H7 (cell line): ENCODE data around the gene CD70. TPM values are rescaled to one million over a fixed set of nuclear protein-coding genes. Genes with fewer than 3 reads are reported as not detected.
"Not testable (repeated sequence)": the region's sequence is repeated elsewhere in the genome, so short reads cannot be mapped to it uniquely, and the experiment has no call there.

Source experiments
- DNase-seq: peaks from one replicate; pipeline ENCODE4 v3.0.0; 2012
- H3K27me3 ChIP-seq: 2 replicates; pipeline ENCODE4 v1.6.0; 2011; ENCODE audit warnings: mild to moderate bottlenecking, low read length; ENCODE audit not compliant: control insufficient read depth, insufficient read depth
- H3K36me3 ChIP-seq: replicated peaks from 2 replicates; pipeline ENCODE4 v1.5.1; 2011; ENCODE audit warnings: low read length; ENCODE audit not compliant: control insufficient read depth, insufficient read depth
- H3K4me3 ChIP-seq: 2 replicates; pipeline ENCODE4 v1.5.1; 2011; ENCODE audit warnings: low read depth, mild to moderate bottlenecking, control low read depth, low read length, moderate library complexity; ENCODE audit not compliant: insufficient read depth
- total RNA-seq: library from RNA; depleted of rRNA; stranded (reverse); fragments of >200 nt; shearing (Covaris generic); gene quantifications from 2 replicates; pipeline ENCODE4 v1.2.3, GENCODE V29; 2014

CD70 gene
- total RNA-seq, 1 experiment from 2014 or later, result 3.6 TPM

DNA sequence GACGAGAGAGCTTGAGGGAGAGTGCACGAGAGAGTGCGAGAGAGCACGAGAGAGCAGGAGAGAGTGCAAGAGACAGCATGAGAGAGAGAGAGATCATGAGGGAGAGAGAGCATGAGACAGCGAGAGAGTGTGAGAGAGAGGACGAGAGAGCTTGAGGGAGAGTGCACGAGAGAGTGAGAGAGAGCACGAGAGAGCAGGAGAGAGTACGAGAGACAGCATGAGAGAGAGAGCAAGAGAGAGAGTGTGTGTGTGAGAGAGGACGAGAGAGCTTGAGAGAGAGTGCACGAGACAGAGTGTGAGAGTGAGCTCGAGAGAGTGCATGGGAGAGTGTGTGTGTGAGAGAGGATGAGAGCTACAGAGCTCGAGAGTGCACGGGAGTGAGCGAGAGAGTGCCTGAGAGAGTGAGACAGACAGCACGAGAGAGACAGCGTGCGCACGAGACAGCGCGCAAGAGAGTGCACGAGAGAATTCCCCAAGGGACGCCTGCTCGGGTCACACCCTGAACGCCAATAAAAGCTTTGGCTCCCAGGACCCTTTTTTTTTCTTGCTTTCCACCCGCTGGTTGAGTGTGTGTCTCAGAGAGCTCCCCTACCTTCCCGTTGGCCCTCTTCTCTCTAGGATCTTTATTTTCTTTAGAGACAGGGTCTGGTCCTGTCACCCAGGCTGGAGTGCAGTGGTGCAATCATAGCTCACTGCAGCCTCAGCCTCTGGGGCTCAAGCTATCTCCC is 3.7 kb downstream of the CD70 start:
- H3K4me3 ChIP-seq, result peak overlapping the region; percentile 31
- peak; percentile 64 for DNase-seq
- H3K36me3 ChIP-seq, result no peaks in the 10 kb centered on the region
- H3K27me3 ChIP-seq, result peaks cover 69% of the 10 kb centered on the region

- H3K36me3 ChIP-seq, result no peaks in the 10 kb centered on the region
- no peak for DNase-seq
- peak overlapping the region; percentile 31 for H3K4me3 ChIP-seq
- H3K27me3 ChIP-seq, result peaks cover 66% of the 10 kb centered on the region
Measured at GRCh38 chr19:6586726-6587092, 4.2 kb downstream of the CD70 start.

DNA sequence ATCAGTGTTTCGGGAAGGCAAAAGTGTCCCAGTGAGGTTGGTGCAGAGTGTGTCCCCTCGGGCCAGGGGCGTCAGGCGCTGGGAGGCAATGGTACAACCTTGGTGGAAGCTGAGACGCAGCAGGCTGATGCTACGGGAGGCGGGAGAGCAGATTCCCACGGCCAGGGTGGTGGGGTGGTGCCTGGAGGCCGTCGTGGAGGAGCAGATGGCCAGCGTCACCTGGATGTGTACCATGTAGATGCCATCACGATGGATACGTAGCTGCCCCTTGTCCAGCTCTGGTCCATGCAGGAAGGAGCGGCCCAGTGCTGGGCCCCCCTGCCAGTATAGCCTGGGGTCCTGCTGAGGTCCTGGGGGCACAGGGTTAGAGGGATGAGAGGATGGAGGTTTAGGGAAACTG is 4.9 kb downstream of the CD70 start:
- H3K27me3 ChIP-seq, result peaks cover 59% of the 10 kb centered on the region
- peak; percentile 39 for DNase-seq
- H3K36me3 ChIP-seq, result no peaks in the 10 kb centered on the region
- H3K4me3 ChIP-seq, result no peak overlapping the region

DNA sequence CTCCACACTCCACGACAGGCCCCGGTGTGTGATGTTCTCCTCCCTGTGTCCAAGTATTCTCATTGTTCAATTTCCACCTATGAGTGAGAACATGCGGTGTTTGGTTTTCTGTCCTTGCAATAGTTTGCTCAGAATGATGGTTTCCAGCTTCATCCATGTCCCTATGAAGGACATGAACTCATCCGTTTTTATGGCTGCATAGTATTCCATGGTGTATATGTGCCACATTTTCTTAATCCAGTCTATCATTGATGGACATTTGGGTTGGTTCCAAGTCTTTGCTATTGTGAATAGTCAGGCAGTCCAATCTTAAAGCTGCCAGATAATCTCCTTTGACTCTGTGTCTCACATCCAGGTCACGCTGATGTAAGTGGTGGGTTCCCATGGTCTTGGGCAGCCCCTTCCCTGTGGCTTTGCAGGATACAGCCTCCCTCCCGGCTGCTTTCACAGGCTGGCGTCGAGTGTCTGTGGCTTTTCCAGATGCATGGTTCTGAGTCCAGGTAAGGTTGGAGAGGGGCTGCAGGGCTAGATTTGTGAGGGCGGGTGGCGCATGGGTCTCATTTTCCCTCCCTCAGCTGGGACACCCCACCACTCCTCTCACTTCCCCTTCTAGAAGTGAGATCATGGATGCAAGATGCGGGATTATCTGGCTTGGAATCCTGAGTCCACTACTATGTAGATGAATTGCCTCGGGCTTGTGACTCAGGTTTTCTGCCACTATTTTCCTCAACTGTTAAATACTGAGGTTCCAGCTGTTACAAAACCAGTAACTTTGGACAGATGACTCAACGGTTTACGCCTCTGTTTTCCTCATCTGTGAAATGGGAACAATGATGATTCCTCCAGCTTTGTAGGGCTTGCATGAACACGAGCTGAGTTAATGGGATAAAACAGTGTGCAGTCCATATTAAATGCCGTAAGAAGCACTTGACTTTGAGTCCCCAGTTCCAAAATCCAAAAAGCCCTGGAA is 8.2 kb downstream of the CD70 start:
- DNase-seq, H3K4me3 ChIP-seq, H3K36me3 ChIP-seq: not testable (repeated sequence)
- peaks cover 27% of the 10 kb centered on the region for H3K27me3 ChIP-seq

DNA sequence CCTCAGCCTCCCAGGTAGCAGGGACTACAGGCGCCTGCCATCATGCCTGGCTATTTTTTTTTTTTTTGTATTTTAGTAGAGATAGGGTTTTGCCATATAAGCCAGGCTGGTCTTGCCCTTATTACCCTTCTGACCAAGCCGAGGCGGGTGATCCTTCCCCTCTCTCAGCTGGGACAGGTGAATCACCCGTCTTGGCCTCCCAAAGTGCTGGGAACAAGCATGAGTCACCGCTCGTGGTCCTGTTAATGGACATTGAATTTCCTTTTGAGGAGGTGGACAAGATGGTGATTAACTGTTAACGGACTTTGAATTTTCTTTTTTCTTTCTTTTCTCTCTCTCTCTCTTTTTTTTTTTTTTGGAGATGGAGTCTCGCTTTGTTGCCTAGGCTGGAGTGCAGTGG is 10.6 kb downstream of the CD70 start:
- Histone ChIP-seq H3K4me3 (no peak overlapping the region), H3K36me3 (no peaks in the 10 kb centered on the region), H3K27me3 (peaks cover 6% of the 10 kb centered on the region)
- no peak for DNase-seq

DNA sequence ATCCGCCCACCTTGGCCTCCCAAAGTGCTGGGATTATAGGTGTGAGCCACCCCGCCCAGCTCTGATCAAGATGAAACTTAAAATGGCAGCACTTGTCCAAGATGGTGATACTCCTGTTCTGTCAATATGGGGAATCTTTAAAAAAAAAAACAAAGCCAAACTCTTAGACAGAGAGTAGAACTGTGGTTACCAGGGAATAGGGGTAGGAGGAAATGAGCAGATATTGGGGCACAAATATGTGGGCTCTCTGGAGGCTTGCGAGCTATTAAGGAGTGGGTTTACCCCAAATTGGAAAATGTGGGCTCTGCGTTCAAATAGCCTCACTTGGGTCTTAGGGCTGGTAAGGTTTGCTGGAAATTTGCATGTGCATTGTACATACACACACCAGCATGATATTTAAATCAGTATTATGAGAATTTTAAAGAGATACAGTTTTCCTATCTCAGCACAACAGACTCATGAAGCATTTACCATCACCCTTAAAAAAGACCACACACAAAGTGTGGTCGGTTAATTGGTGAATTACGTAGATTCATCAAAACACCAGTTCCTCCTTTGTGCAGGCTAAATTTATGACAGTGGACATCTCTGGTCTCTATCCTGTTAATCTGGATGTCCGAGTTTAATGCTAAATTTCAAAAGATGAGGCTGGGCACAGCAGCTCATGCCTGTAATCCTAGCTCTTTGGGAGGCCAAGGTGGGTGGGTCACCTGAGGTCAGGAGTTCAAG is 11.3 kb downstream of the CD70 start:
- H3K27me3 ChIP-seq, result no peaks in the 10 kb centered on the region; the same call in 1 of the 2 replicates
- no peak for DNase-seq
- H3K36me3 ChIP-seq, result no peaks in the 10 kb centered on the region
- H3K4me3 ChIP-seq, result no peak overlapping the region

GRCh38 chr19:6577476-6578125 is 13.3 kb downstream of the CD70 start:
- no peak for DNase-seq
- H3K27me3 ChIP-seq, result no peaks in the 10 kb centered on the region

GRCh38 chr19:6576869-6577475 is 14.0 kb downstream of the CD70 start:
- no peaks in the 10 kb centered on the region for H3K36me3 ChIP-seq
- no peak for DNase-seq
- no peak overlapping the region for H3K4me3 ChIP-seq
- no peaks in the 10 kb centered on the region for H3K27me3 ChIP-seq

More at GRCh38 chr19:6577476-6578125, 13.3 kb downstream of the CD70 start:
- Histone ChIP-seq H3K4me3 (no peak overlapping the region), H3K36me3 (no peaks in the 10 kb centered on the region)

DNA sequence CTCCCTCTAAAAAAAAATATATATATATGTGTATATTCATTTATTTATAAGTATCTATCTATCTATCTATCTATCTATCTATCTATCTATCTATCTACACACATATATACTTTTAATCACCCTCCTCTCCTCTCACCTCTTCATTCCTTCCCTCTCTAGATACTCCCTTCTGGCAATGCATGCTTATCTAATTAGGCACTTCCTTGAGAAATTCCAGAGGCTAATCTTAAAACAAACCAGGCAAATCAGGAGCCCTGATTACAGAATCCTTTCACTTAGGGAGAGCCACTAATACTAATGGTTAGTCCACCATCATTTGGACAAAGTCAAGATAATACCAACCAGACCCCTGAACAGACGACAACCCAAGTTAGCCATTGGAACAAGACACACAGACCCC is 17.6 kb downstream of the CD70 start:
- no peak for DNase-seq

GRCh38 chr19:6572217-6572616 is 18.7 kb downstream of the CD70 start:
- DNase-seq, result no peak

More for the DNA sequence above, 17.6 kb downstream of the CD70 start:
- Histone ChIP-seq H3K27me3 (no peaks in the 10 kb centered on the region), H3K4me3 (no peak overlapping the region), H3K36me3 (no peaks in the 10 kb centered on the region)

GRCh38 chr19:6571167-6571566 is 19.8 kb downstream of the CD70 start:
- Histone ChIP-seq H3K36me3 (no peaks in the 10 kb centered on the region), H3K4me3 (no peak overlapping the region), H3K27me3 (no peaks in the 10 kb centered on the region)
- DNase-seq, result no peak

More at GRCh38 chr19:6572217-6572616, 18.7 kb downstream of the CD70 start:
- Histone ChIP-seq H3K27me3 (no peaks in the 10 kb centered on the region), H3K4me3 (no peak overlapping the region), H3K36me3 (no peaks in the 10 kb centered on the region)

- DNase-seq, result no peak
- Histone ChIP-seq H3K27me3 (no peaks in the 10 kb centered on the region), H3K36me3 (no peaks in the 10 kb centered on the region), H3K4me3 (no peak overlapping the region)
Measured at GRCh38 chr19:6570764-6571163, 20.2 kb downstream of the CD70 start.

DNA sequence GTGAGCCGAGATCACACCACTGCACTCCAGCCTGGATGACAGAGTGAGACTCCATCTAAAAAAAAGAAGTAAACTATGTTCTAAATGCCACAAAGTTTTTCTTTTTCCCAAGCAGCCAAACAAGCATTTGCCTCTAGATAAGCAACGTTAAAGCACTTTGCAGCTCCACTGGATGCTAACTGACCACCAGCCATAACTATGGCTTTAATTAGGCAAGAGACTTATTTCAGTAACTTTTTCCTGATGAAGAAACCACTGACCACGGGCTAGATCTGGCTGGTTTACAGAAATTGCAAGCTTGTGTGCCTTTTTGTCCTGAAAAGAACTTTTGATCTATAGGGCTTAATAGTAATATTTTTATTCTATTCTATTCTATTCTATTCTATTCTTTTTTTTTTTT is 22.1 kb downstream of the CD70 start:
- Histone ChIP-seq H3K36me3 (no peaks in the 10 kb centered on the region), H3K4me3 (no peak overlapping the region), H3K27me3 (no peaks in the 10 kb centered on the region)
- no peak for DNase-seq
